HepG2 (cell line): Measurements from ENCODE around the gene TIGAR. TPM values are rescaled to one million over a fixed set of nuclear protein-coding genes. Genes with fewer than 3 reads are reported as not detected.
A peak's percentile ranks its signal among the peaks of the same experiment; 100 is the strongest.

Experiments
- NFAT5 ChIP-seq: sonication (generic); formaldehyde crosslinking; IDR thresholded peaks from 2 replicates; pipeline ENCODE4 v1.4.0; 2020; ENCODE audit warnings: missing genetic modification reagents
- NFRKB ChIP-seq: fragments of 450-650 bp; IDR thresholded peaks from 2 replicates; pipeline ENCODE4 v1.6.1; 2017
- PAXIP1 ChIP-seq: sonication (generic); formaldehyde crosslinking; conservative IDR thresholded peaks from 2 replicates; pipeline ENCODE4 v1.4.0; 2020; ENCODE audit warnings: mild to moderate bottlenecking, missing genetic modification reagents, moderate library complexity
- POLR2G ChIP-seq: fragments of 200-400 bp; formaldehyde crosslinking; IDR thresholded peaks from 2 replicates; pipeline ENCODE4 v1.6.1; 2018; ENCODE audit warnings: mild to moderate bottlenecking, low read depth, low read length, moderate library complexity
- ZNF772 ChIP-seq: sonication (generic); formaldehyde crosslinking; IDR thresholded peaks from 2 replicates; pipeline ENCODE4 v1.5.0; 2020; ENCODE audit warnings: mild to moderate bottlenecking, missing genetic modification reagents
- polyA plus RNA-seq, 8 experiments: library from polyadenylated mRNA; depleted of rRNA in 3 of 8; stranded (reverse) in 7 of 8; unstranded in 1 of 8; fragments of >200 nt; fragmentation: Illumina TruSeq in 4 of 8; extraction: Trizol in 4 of 8; gene quantifications; 2 replicates each; pipeline versions ENCODE4 v1.2.1 to v1.2.3, GENCODE V29; 2011 to 2016; ENCODE audit warnings: low read depth in 4 of 8, missing spikeins in 1 of 8, mixed read lengths in 1 of 8; ENCODE audit not compliant: insufficient read depth in 1 of 8
- total RNA-seq, 5 experiments: library from RNA; depleted of rRNA; stranded (reverse); fragments of >200 nt; fragmentation: Illumina TruSeq; extraction: Trizol; gene quantifications; 2 replicates each; pipeline ENCODE4 v1.2.3, GENCODE V29; 2016; ENCODE audit warnings: low read depth in 1 of 5
- TF ChIP-seq, protein P1 (sequence below): fragments of 450-650 bp; IDR thresholded peaks from 2 replicates; pipeline ENCODE4 v1.6.1; 2016

TIGAR gene
- total and polyA plus RNA-seq, 2 of the 13 experiments (the other 11 are each of a cell fraction or from before 2014, with no cell fraction given): 2.6 to 21.8 TPM

GRCh38 chr12:4302881-4303280, 18.1 kb upstream of the TIGAR start (continued):
- 0 out of 2 replicates have a peak, but pooled peaks have one; percentile 31 for TF ChIP-seq ZNF772 (CRISPR knock-in tag)
- TF ChIP-seq POLR2G: peak; percentile 56; the same call in 1 of the 2 replicates
- TF ChIP-seq PAXIP1: peak; percentile 61
- 0 out of 2 replicates have a peak, but pooled peaks have one; percentile 48 for TF ChIP-seq NFAT5 (CRISPR knock-in tag)
- no peak for TF ChIP-seq NFRKB
- TF ChIP-seq, protein P1, sequence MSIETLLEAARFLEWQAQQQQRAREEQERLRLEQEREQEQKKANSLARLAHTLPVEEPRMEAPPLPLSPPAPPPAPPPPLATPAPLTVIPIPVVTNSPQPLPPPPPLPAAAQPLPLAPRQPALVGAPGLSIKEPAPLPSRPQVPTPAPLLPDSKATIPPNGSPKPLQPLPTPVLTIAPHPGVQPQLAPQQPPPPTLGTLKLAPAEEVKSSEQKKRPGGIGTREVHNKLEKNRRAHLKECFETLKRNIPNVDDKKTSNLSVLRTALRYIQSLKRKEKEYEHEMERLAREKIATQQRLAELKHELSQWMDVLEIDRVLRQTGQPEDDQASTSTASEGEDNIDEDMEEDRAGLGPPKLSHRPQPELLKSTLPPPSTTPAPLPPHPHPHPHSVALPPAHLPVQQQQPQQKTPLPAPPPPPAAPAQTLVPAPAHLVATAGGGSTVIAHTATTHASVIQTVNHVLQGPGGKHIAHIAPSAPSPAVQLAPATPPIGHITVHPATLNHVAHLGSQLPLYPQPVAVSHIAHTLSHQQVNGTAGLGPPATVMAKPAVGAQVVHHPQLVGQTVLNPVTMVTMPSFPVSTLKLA: no peak
